NK-92 (cell line): Measurements from ENCODE around the gene SFXN1.

ENCODE experiments used
- DNase-seq: peaks from one replicate; lab custom pipeline; 2025; ENCODE audit not compliant: unreplicated experiment; lab: John Stamatoyannopoulos, UW

SFXN1 gene

GRCh38 chr5:175464942-175465233 is 13.5 kb upstream of the SFXN1 start:
- DNase-seq: no peak

- DNase-seq: no peak
Observed at GRCh38 chr5:175465282-175465681, 13.1 kb upstream of the SFXN1 start.

GRCh38 chr5:175466700-175467318 is 11.6 kb upstream of the SFXN1 start:
- no peak for DNase-seq

- no peak for DNase-seq
Observed at GRCh38 chr5:175467983-175468690, 10.2 kb upstream of the SFXN1 start.

- DNase-seq: no peak
Observed at GRCh38 chr5:175468892-175469291, 9.5 kb upstream of the SFXN1 start.

- DNase-seq: no peak
Observed at GRCh38 chr5:175469916-175470315, 8.4 kb upstream of the SFXN1 start.

GRCh38 chr5:175470781-175471180 is 7.6 kb upstream of the SFXN1 start:
- DNase-seq: no peak

GRCh38 chr5:175471196-175471595 is 7.2 kb upstream of the SFXN1 start:
- DNase-seq: no peak

GRCh38 chr5:175471628-175472027 is 6.7 kb upstream of the SFXN1 start:
- DNase-seq: no peak

- no peak for DNase-seq
Observed at GRCh38 chr5:175472378-175472777, 6.0 kb upstream of the SFXN1 start.

- DNase-seq: no peak
Observed at GRCh38 chr5:175475248-175475647, 3.1 kb upstream of the SFXN1 start.

- no peak for DNase-seq
Observed at GRCh38 chr5:175477440-175477839, 920 bp upstream of the SFXN1 start.

- DNase-seq: no peak
Observed at GRCh38 chr5:175478008-175478383, 364 bp upstream of the SFXN1 start.

GRCh38 chr5:175479125-175479881 is 943 bp downstream of the SFXN1 start:
- DNase-seq: no peak

- no peak for DNase-seq
Observed at GRCh38 chr5:175483337-175483736, 5.0 kb downstream of the SFXN1 start.

GRCh38 chr5:175484322-175484721 is 6.0 kb downstream of the SFXN1 start:
- DNase-seq: no peak

GRCh38 chr5:175484829-175485228 is 6.5 kb downstream of the SFXN1 start:
- no peak for DNase-seq

GRCh38 chr5:175485631-175486030 is 7.3 kb downstream of the SFXN1 start:
- DNase-seq: no peak

- no peak for DNase-seq
Observed at GRCh38 chr5:175487514-175488222, 9.3 kb downstream of the SFXN1 start.

GRCh38 chr5:175489693-175490443 is 11.5 kb downstream of the SFXN1 start:
- DNase-seq: no peak

- no peak for DNase-seq
Observed at GRCh38 chr5:175491223-175491622, 12.9 kb downstream of the SFXN1 start.
